HepG2 (cell line): Measurements from ENCODE around the gene LY6G5B. TPM values are rescaled to one million over a fixed set of nuclear protein-coding genes. Genes with fewer than 3 reads are reported as not detected.

Experiments
- ARHGAP35 ChIP-seq: sonication (generic); formaldehyde crosslinking; IDR thresholded peaks from 2 replicates; pipeline ENCODE4 v1.9.0; 2022; ENCODE audit warnings: mild to moderate bottlenecking, inconsistent platforms, moderate library complexity, missing genetic modification reagents, borderline replicate concordance
- FOXP4 ChIP-seq: sonication (generic); formaldehyde crosslinking; IDR thresholded peaks from 2 replicates; pipeline ENCODE4 v1.4.0; 2020; ENCODE audit warnings: missing genetic modification reagents
- HDAC1 ChIP-seq: sonication (generic); formaldehyde crosslinking; IDR thresholded peaks from 2 replicates; pipeline ENCODE4 v1.5.1; 2020; ENCODE audit warnings: mild to moderate bottlenecking, missing genetic modification reagents
- NR2F6 ChIP-seq, 2 experiments: IDR thresholded peaks; 2 replicates each; pipeline ENCODE4 v1.6.1; 2016; ENCODE audit warnings: antibody characterized with exemption in 1 of 2, mild to moderate bottlenecking in 1 of 2
- PAX8 ChIP-seq: sonication (generic); formaldehyde crosslinking; IDR thresholded peaks from 2 replicates; pipeline ENCODE4 v1.8.0; 2022; ENCODE audit warnings: mild to moderate bottlenecking, missing genetic modification reagents, borderline replicate concordance
- RXRB ChIP-seq: IDR thresholded peaks from 2 replicates; pipeline ENCODE4 v1.6.1; 2016; ENCODE audit warnings: borderline replicate concordance, missing genetic modification reagents, missing compliant biosample characterization
- SAP130 ChIP-seq: IDR thresholded peaks from 2 replicates; pipeline ENCODE4 v1.6.1; 2016; ENCODE audit warnings: low read depth
- TERF1 ChIP-seq: sonication (generic); formaldehyde crosslinking; IDR thresholded peaks from 2 replicates; pipeline ENCODE4 v1.8.0; 2022; ENCODE audit warnings: mild to moderate bottlenecking, missing genetic modification reagents, moderate library complexity
- TP53 ChIP-seq: sonication (generic); formaldehyde crosslinking; conservative IDR thresholded peaks from 2 replicates; pipeline ENCODE4 v1.4.0; 2020; ENCODE audit warnings: missing genetic modification reagents
- ZBTB37 ChIP-seq: sonication (generic); formaldehyde crosslinking; IDR thresholded peaks from 2 replicates; pipeline ENCODE4 v1.4.0; 2020; ENCODE audit warnings: mild to moderate bottlenecking, missing genetic modification reagents
- ZFP1 ChIP-seq: IDR thresholded peaks from 2 replicates; pipeline ENCODE4 v1.6.1; 2016
- ZMYM3 ChIP-seq: sonication (generic); formaldehyde crosslinking; IDR thresholded peaks from 2 replicates; pipeline ENCODE4 v1.5.1; 2020; ENCODE audit warnings: mild to moderate bottlenecking, missing genetic modification reagents
- polyA plus RNA-seq, 8 experiments: library from polyadenylated mRNA; depleted of rRNA in 3 of 8; stranded (reverse) in 7 of 8; unstranded in 1 of 8; fragments of >200 nt; fragmentation: Illumina TruSeq in 4 of 8; extraction: Trizol in 4 of 8; gene quantifications; 2 replicates each; pipeline versions ENCODE4 v1.2.1 to v1.2.3, GENCODE V29; 2011 to 2016; ENCODE audit warnings: low read depth in 4 of 8, missing spikeins in 1 of 8, mixed read lengths in 1 of 8; ENCODE audit not compliant: insufficient read depth in 1 of 8
- total RNA-seq, 5 experiments: library from RNA; depleted of rRNA; stranded (reverse); fragments of >200 nt; fragmentation: Illumina TruSeq; extraction: Trizol; gene quantifications; 2 replicates each; pipeline ENCODE4 v1.2.3, GENCODE V29; 2016; ENCODE audit warnings: low read depth in 1 of 5
- TF ChIP-seq, protein P1 (sequence below): sonication (generic); formaldehyde crosslinking; IDR thresholded peaks from 2 replicates; pipeline ENCODE4 v1.8.1; 2023; ENCODE audit warnings: mild to moderate bottlenecking, missing genetic modification reagents
- TF ChIP-seq, protein P2 (sequence below): sonication (generic); formaldehyde crosslinking; IDR thresholded peaks from 2 replicates; pipeline ENCODE4 v1.4.0; 2020; ENCODE audit warnings: mild to moderate bottlenecking, missing genetic modification reagents
- TF ChIP-seq, protein P3 (sequence below): IDR thresholded peaks from 2 replicates; pipeline ENCODE4 v1.6.1; 2016; ENCODE audit warnings: missing compliant biosample characterization, missing genetic modification reagents, borderline replicate concordance

LY6G5B gene
- total and polyA plus RNA-seq, 2 of the 13 experiments (the other 11 are each of a cell fraction or from before 2014, with no cell fraction given) = 7.8 to 15.7 TPM

DNA sequence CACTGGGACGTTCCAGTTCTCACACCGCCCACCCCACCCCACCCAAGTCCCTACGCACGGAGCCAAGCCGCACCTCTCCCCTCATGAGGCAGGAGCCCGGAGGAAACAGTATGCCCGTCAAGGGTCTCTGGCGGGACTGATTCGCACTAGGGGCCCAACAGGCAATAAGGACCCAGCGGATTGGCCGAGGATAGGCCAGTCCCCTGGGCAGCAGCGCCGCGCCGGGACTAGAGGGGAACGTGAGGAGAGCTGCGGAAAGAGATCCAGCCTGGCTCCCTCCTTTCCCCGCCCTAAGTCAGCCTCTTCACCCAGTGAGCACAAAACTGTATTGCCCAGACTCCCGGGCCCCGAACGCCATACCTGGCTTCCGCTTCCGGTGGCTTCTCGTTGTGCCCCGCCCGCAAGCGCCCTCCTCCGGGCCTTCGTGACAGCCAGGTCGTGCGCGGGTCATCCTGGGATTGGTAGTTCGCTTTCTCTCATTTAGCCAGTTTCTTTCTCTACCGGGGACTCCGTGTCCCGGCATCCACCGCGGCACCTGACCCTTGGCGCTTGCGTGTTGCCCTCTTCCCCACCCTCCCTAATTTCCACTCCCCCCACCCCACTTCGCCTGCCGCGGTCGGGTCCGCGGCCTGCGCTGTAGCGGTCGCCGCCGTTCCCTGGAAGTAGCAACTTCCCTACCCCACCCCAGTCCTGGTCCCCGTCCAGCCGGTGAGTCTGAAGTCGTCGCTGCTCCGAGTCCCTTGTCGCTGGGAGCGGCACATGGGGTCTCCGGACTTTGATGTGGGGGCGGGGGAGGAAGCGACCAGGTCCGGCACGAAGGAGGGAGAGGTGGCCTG is 4.1 kb upstream of the LY6G5B start, which contains the start of gene CSNK2B (continued):
- TF ChIP-seq ZBTB37 (CRISPR knock-in tag) = 0 out of 2 replicates have a peak, but pooled peaks have one; percentile 49
- no peak for TF ChIP-seq RXRB (CRISPR knock-in tag)
- no peak for TF ChIP-seq NR2F6 (IDR thresholded peaks at IDR 0.05)
- peak; percentile 64; the same call in 1 of the 2 replicates for TF ChIP-seq NR2F6 (CRISPR knock-in tag; IDR thresholded peaks at IDR 0.05)
- TF ChIP-seq ZMYM3 (CRISPR knock-in tag) = no peak
- peak; percentile 75 for TF ChIP-seq HDAC1 (CRISPR knock-in tag)
- TF ChIP-seq, protein P1, sequence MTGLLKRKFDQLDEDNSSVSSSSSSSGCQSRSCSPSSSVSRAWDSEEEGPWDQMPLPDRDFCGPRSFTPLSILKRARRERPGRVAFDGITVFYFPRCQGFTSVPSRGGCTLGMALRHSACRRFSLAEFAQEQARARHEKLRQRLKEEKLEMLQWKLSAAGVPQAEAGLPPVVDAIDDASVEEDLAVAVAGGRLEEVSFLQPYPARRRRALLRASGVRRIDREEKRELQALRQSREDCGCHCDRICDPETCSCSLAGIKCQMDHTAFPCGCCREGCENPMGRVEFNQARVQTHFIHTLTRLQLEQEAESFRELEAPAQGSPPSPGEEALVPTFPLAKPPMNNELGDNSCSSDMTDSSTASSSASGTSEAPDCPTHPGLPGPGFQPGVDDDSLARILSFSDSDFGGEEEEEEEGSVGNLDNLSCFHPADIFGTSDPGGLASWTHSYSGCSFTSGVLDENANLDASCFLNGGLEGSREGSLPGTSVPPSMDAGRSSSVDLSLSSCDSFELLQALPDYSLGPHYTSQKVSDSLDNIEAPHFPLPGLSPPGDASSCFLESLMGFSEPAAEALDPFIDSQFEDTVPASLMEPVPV (CRISPR knock-in tag) = peak; percentile 94
- TF ChIP-seq TP53 (CRISPR knock-in tag) = peak; percentile 58
- TF ChIP-seq, protein P2, sequence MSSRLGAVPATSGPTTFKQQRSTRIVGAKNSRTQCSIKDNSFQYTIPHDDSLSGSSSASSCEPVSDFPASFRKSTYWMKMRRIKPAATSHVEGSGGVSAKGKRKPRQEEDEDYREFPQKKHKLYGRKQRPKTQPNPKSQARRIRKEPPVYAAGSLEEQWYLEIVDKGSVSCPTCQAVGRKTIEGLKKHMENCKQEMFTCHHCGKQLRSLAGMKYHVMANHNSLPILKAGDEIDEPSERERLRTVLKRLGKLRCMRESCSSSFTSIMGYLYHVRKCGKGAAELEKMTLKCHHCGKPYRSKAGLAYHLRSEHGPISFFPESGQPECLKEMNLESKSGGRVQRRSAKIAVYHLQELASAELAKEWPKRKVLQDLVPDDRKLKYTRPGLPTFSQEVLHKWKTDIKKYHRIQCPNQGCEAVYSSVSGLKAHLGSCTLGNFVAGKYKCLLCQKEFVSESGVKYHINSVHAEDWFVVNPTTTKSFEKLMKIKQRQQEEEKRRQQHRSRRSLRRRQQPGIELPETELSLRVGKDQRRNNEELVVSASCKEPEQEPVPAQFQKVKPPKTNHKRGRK = no peak
- no peak for TF ChIP-seq TERF1
- TF ChIP-seq, protein P3, sequence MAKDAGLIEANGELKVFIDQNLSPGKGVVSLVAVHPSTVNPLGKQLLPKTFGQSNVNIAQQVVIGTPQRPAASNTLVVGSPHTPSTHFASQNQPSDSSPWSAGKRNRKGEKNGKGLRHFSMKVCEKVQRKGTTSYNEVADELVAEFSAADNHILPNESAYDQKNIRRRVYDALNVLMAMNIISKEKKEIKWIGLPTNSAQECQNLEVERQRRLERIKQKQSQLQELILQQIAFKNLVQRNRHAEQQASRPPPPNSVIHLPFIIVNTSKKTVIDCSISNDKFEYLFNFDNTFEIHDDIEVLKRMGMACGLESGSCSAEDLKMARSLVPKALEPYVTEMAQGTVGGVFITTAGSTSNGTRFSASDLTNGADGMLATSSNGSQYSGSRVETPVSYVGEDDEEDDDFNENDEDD = peak; percentile 79; the same call in 1 of the 2 replicates
- 0 out of 2 replicates have a peak, but pooled peaks have one; percentile 34 for TF ChIP-seq ZFP1 (CRISPR knock-in tag)
- TF ChIP-seq SAP130 (CRISPR knock-in tag) = peak; percentile 94
- TF ChIP-seq FOXP4 = 0 out of 2 replicates have a peak, but pooled peaks have one; percentile 18
- 0 out of 2 replicates have a peak, but pooled peaks have one; percentile 27 for TF ChIP-seq PAX8 (CRISPR knock-in tag)
- 0 out of 2 replicates have a peak, but pooled peaks have one; percentile 13 for TF ChIP-seq ARHGAP35 (CRISPR knock-in tag)
